GM19240 (cell line): ENCODE results near the gene NANP.

Source experiments
- DNase-seq: peaks from one replicate; pipeline ENCODE4 v3.0.0; 2011; ENCODE audit warnings: low spot score; ENCODE audit not compliant: insufficient read length

Gene NANP

GRCh38 chr20:25571817-25572216, 52.0 kb downstream of the NANP start:
- DNase-seq, result no peak

DNA sequence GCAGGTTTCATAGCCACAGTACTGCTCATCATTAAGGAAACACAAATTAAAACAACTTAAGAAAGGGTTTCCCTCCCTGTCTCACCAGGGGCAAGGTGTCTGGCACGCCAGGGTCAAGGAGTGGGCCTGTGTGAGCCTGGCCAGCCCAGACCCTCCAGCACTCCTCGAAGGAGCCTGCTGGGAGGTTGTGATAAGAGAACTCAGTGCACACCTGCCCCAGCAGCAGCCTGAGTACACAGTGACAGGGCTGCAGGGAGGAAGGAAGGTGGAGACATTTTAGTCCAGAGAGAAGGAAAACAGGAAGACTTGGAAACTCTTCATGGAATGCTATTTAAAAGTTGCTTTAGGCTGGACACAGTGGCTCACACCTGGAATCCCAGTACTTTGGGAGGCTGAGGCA, 52.6 kb downstream of the NANP start:
- DNase-seq, result no peak

DNA sequence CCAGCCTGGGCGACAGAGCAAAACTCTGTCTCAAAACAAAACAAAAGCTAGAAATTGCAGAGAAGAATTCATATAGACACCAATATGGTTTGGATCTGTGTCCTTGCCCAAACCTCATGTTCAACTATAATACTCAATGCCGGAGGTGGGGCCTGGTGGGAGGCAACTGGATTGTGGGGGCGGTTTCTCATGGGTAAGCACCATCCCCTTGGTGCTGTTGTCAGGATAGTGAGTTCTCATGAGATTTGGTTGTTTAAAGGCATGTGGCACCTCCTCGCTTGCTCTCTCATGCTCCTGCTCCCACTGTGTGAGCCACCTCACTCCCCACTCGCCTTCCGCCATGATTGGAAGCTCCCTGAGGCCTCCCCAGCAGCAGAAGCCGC, 53.7 kb downstream of the NANP start:
- no peak for DNase-seq

GRCh38 chr20:25567286-25567685, 56.5 kb downstream of the NANP start:
- no peak for DNase-seq

GRCh38 chr20:25566821-25567220, 57.0 kb downstream of the NANP start:
- no peak for DNase-seq

DNA sequence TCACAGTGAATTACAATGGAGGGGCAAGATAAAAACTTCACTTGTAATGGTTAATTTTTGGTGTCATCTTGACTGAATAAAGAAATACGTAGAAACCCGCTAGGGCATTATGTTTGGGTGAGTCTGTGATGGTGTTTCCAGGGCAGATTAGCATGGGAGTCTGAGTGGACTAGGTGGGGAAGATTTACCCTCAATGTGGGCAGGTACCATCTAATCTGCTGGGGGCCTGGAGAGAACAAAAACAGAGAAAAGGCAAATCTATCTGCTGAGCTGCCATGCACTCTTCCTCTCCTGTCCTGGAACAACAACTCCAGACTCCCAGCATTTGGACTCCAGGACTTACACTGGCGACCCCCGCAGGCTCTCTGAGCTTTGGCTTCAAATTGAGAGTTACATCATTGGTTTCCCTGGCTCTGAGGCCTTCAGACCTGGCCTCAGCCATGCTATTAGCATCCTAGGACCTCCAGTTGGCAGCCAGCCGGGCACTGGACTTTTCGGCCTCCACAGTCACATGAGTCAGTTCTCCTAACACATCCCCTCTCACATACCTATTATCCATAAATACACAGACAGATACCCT, 58.1 kb downstream of the NANP start:
- no peak for DNase-seq

DNA sequence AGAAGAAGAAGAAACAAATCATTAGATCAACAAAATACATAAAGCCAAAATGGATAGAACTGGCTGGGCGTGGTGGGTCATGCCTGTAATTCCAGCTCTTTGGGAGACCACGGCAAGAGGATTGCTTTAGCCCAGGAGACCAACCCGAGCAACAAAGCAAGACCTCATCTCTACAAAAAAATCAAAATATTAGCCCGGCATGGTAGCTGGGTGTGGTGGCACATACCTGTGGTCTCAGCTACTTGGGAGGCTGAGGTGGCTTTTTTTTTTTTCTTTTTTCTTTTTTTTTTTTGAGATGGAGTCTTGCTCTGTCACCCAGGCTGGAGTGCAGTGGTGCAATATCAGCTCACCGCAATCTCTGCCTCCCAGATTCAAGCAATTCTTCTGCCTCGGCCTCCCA, 59.9 kb downstream of the NANP start:
- DNase-seq, result no peak

DNA sequence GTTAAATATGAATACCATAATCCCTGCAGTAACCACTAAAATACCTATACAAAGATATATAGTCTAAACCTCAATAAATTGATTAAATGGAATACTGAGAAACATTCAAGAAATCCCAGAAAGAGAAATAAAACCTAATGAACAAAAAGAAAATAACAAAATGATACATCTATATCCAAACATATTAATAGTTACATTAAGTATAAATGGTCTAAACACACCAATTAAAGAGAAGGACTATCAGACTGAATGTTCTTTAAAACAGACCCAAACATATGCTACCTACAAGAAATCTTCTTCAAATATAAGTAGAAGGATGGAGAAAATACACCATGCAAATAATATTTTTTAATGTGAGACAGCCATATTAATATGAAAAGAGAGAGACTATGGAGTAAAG, 60.5 kb downstream of the NANP start:
- DNase-seq, result no peak
